ENCODE data around the gene ARPC2. TPM values are rescaled to one million over a fixed set of nuclear protein-coding genes. Genes with fewer than 3 reads are reported as not detected.

ARPC2 gene
- total RNA-seq, 3 donors from 2014 or later (not counting 1 experiment from before 2014, with no cell fraction given), result 824 to 880 (median 830) TPM

- H3K4me1 Mint-ChIP-seq, result peaks cover 88 to 90% of the 10 kb centered on the region in 2 donors
- H3K4me3 ChIP-seq (ENCODE audit: low read length), result no peak overlapping the region
Measured at GRCh38 chr2:218221000-218221399, 4.0 kb downstream of the ARPC2 start.

GRCh38 chr2:218223046-218223445 lies 6.1 kb downstream of the ARPC2 start:
- Histone ChIP-seq H3K27ac (ENCODE audit: low read length) (peak overlapping the region; percentile 59), H3K36me3 (ENCODE audit: control insufficient read depth, insufficient read depth, low read length) (peaks cover 53% of the 10 kb centered on the region), H3K4me1 (ENCODE audit: control insufficient read depth, insufficient read depth, low read length) (peaks cover 55% of the 10 kb centered on the region), H3K9me3 (ENCODE audit: control insufficient read depth, insufficient read depth, low read length) (no peaks in the 10 kb centered on the region), H3K4me3 (ENCODE audit: low read length) (no peak overlapping the region), H3K27me3 (ENCODE audit: control insufficient read depth, insufficient read depth, low read length) (no peaks in the 10 kb centered on the region)
- ATAC-seq, result peak; percentile 79 to 86 (median 82)
- DNase-seq, result peak in 1 of 2 donors; percentile 51
- H3K4me3 Mint-ChIP-seq, result peak overlapping the region; percentile 76
- H3K36me3 Mint-ChIP-seq, result peaks cover 25% of the 10 kb centered on the region
- intact Hi-C loops (cut with micrococcal nuclease), result loop anchor here (5.0 kb wide), 1 partner anchor 34 kb away; no protein-coding TSS in a partner anchor
- TF ChIP-seq, protein P1, sequence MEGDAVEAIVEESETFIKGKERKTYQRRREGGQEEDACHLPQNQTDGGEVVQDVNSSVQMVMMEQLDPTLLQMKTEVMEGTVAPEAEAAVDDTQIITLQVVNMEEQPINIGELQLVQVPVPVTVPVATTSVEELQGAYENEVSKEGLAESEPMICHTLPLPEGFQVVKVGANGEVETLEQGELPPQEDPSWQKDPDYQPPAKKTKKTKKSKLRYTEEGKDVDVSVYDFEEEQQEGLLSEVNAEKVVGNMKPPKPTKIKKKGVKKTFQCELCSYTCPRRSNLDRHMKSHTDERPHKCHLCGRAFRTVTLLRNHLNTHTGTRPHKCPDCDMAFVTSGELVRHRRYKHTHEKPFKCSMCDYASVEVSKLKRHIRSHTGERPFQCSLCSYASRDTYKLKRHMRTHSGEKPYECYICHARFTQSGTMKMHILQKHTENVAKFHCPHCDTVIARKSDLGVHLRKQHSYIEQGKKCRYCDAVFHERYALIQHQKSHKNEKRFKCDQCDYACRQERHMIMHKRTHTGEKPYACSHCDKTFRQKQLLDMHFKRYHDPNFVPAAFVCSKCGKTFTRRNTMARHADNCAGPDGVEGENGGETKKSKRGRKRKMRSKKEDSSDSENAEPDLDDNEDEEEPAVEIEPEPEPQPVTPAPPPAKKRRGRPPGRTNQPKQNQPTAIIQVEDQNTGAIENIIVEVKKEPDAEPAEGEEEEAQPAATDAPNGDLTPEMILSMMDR (IDR thresholded peaks at IDR 0.05), result no peak
- H3K4me1 Mint-ChIP-seq, result peaks cover 90 to 91% of the 10 kb centered on the region in 2 donors
- H3K9me3 Mint-ChIP-seq, result no peaks in the 10 kb centered on the region
- H3K27me3 Mint-ChIP-seq (ENCODE audit: low read depth in 2 of 2), result no peaks in the 10 kb centered on the region
- peak overlapping the region; percentile 98 to 99 for H3K27ac Mint-ChIP-seq
- WGBS (ENCODE audit: insufficient coverage), result 33% methylated on average over 5 of the region's 5 CpGs

More at GRCh38 chr2:218221000-218221399, 4.0 kb downstream of the ARPC2 start:
- peak in 1 of 2 donors; percentile 60 for DNase-seq
- ATAC-seq, result no peak
- H3K9me3 ChIP-seq (ENCODE audit: control insufficient read depth, insufficient read depth, low read length), result no peaks in the 10 kb centered on the region
- peaks cover 53% of the 10 kb centered on the region for H3K4me1 ChIP-seq (ENCODE audit: control insufficient read depth, insufficient read depth, low read length)
- intact Hi-C loops (cut with micrococcal nuclease), result loop anchor here (5.0 kb wide), 1 partner anchor 36 kb away; no protein-coding TSS in a partner anchor
- peak overlapping the region; percentile 96 for H3K4me3 Mint-ChIP-seq
- 19% methylated on average over 5 of the region's 5 CpGs for WGBS (ENCODE audit: insufficient coverage)
- peak overlapping the region; percentile 98 to 99 for H3K27ac Mint-ChIP-seq
- H3K27me3 Mint-ChIP-seq (ENCODE audit: low read depth in 2 of 2), result no peaks in the 10 kb centered on the region
- no peaks in the 10 kb centered on the region for H3K9me3 Mint-ChIP-seq
- TF ChIP-seq, protein P1 (IDR thresholded peaks at IDR 0.05), result no peak
- H3K27ac ChIP-seq (ENCODE audit: low read length), result peak overlapping the region; percentile 12
- peaks cover 38% of the 10 kb centered on the region for H3K36me3 ChIP-seq (ENCODE audit: control insufficient read depth, insufficient read depth, low read length)
- no peaks in the 10 kb centered on the region for H3K27me3 ChIP-seq (ENCODE audit: control insufficient read depth, insufficient read depth, low read length)
- peaks cover 16% of the 10 kb centered on the region for H3K36me3 Mint-ChIP-seq

DNA sequence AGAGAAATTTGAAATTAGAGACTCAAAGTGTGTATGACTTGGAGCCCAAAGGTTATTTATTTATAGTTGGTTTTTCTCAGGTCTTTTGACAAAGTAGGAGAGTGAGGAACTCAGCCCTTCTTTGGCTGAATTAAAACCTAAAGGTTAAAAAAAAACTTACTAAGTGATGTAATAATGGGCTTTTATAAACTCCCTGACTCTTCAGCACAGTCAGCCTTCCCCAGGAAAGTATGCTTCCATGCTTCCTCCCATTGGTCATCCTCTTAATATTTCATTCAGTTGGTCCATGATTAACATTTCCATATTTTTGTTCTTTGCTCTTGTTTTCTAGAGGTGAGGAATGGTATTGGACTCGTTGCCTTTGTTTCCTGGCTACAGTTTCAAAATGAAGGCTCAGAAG lies 7.2 kb downstream of the ARPC2 start:
- TF ChIP-seq, protein P1 (IDR thresholded peaks at IDR 0.05), result no peak
- Mint-ChIP-seq H3K9me3 (no peaks in the 10 kb centered on the region), H3K4me1 (peaks cover 91% of the 10 kb centered on the region in 2 donors), H3K36me3 (peaks cover 31% of the 10 kb centered on the region), H3K27me3 (ENCODE audit: low read depth in 2 of 2) (no peaks in the 10 kb centered on the region), H3K4me3 (peak overlapping the region; percentile 80), H3K27ac (peak overlapping the region; percentile 98 to 99)
- H3K9me3 ChIP-seq (ENCODE audit: control insufficient read depth, insufficient read depth, low read length), result no peaks in the 10 kb centered on the region
- H3K36me3 ChIP-seq (ENCODE audit: control insufficient read depth, insufficient read depth, low read length), result peaks cover 62% of the 10 kb centered on the region
- no peaks in the 10 kb centered on the region for H3K27me3 ChIP-seq (ENCODE audit: control insufficient read depth, insufficient read depth, low read length)
- DNase-seq (no peak), ATAC-seq (no peak)
- intact Hi-C loops (cut with micrococcal nuclease), result loop anchor here (5.0 kb wide), 1 partner anchor 33 kb away; no protein-coding TSS in a partner anchor
- H3K4me3 ChIP-seq (ENCODE audit: low read length), result no peak overlapping the region
- peaks cover 61% of the 10 kb centered on the region for H3K4me1 ChIP-seq (ENCODE audit: control insufficient read depth, insufficient read depth, low read length)
- peak overlapping the region; percentile 39 for H3K27ac ChIP-seq (ENCODE audit: low read length)
- WGBS (ENCODE audit: insufficient coverage), result 43% methylated on average over 1 of the region's 1 CpG

DNA sequence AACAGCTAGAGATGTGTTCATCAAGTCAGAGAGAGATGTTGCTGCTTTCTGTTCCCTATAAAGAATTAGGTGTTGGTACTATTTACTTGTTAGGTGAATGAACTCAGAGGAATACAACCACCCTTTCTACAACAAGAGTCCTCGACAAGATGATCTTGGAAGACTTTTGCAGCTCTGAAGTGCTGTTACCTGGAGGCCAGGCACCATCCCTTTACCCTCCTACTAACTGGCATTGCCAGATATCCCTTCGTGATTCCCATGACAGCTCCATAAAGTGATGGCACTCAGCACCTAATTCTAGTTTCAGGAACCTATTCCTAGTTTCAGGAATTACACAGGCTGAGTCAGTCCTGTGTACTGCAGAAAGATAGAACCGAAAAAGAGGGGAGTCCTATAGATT lies 9.9 kb downstream of the ARPC2 start:
- Histone ChIP-seq H3K27ac (ENCODE audit: low read length) (no peak overlapping the region), H3K36me3 (ENCODE audit: control insufficient read depth, insufficient read depth, low read length) (peaks cover 68% of the 10 kb centered on the region), H3K4me3 (ENCODE audit: low read length) (no peak overlapping the region), H3K4me1 (ENCODE audit: control insufficient read depth, insufficient read depth, low read length) (peaks cover 60% of the 10 kb centered on the region), H3K27me3 (ENCODE audit: control insufficient read depth, insufficient read depth, low read length) (no peaks in the 10 kb centered on the region), H3K9me3 (ENCODE audit: control insufficient read depth, insufficient read depth, low read length) (no peaks in the 10 kb centered on the region)
- TF ChIP-seq, protein P1 (IDR thresholded peaks at IDR 0.05), result no peak
- ATAC-seq (no peak), DNase-seq (no peak)
- H3K27me3 Mint-ChIP-seq (ENCODE audit: low read depth in 2 of 2), result no peaks in the 10 kb centered on the region
- peaks cover 22% of the 10 kb centered on the region for H3K36me3 Mint-ChIP-seq
- intact Hi-C loops (cut with micrococcal nuclease), result no loop called here
- peak overlapping the region; percentile 79 for H3K4me3 Mint-ChIP-seq
- H3K27ac Mint-ChIP-seq, result peak overlapping the region; percentile 98 to 99
- no peaks in the 10 kb centered on the region for H3K9me3 Mint-ChIP-seq
- 84% methylated on average over 2 of the region's 3 CpGs for WGBS (ENCODE audit: insufficient coverage)
- peaks cover 83 to 84% of the 10 kb centered on the region in 2 donors for H3K4me1 Mint-ChIP-seq
